GM13977 (cell line): Measurements from ENCODE around the gene RBFOX2.

Experiments used
- DNase-seq: peaks from one replicate; pipeline ENCODE4 v3.0.0; 2012; ENCODE audit warnings: low spot score
- in situ Hi-C: fragments of 300-500 bp; cut with MboI; formaldehyde crosslinking; loops from one replicate; pipeline ENCODE4 v1.12.0; 2022; ENCODE audit warnings: low sequenced_read_pairs, low pct_unique_long_range_greater_than_20kb, mixed read lengths, inconsistent platforms; ENCODE audit not compliant: unreplicated experiment
- TF ChIP-seq, protein P1 (sequence below): IDR thresholded peaks from 2 replicates; pipeline ENCODE4 v1.5.1; 2012; ENCODE audit warnings: mild to moderate bottlenecking, control low read depth; ENCODE audit not compliant: insufficient read depth; ENCODE audit errors: extremely low read depth, missing control alignments

The RBFOX2 gene

DNA sequence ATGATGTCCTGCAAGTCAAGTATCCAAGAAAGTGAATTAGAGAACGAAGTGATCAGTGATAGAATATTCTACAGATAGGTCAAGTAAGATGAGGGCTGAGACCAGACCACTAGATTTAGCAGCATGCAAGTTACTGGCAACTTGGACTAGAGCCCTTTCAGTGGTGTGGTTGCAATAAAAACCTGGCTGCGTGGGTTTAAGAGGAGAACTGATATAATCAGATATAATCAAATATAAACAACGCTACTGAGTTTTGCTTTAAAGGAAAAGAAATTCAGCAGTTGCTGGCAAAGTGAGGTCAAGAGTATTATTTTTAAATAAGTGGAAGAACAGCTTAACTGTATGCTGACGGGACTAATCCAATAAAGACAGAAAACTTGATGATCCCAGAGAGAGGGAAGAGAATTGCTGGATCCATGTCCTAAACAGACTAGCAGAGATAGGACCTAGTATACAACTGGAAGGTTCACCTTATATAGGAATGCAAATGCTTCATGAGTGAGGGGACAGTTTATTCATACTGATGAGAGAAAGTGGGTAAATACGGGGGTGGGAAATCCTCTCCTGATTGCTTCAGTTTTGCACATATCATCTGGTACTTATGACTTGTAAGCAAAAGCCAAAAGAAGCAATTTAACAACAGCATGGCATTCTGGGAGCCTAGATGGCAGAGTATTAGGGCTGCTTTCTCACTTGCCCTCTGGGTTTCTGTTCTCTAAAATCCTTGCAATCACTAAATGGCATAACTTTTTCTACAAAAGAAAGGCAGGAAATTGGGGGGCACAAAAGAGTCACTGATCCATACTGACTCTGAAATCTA lies 146.2 kb downstream of the RBFOX2 start:
- in situ Hi-C loops, result no loop called here
- TF ChIP-seq, protein P1, sequence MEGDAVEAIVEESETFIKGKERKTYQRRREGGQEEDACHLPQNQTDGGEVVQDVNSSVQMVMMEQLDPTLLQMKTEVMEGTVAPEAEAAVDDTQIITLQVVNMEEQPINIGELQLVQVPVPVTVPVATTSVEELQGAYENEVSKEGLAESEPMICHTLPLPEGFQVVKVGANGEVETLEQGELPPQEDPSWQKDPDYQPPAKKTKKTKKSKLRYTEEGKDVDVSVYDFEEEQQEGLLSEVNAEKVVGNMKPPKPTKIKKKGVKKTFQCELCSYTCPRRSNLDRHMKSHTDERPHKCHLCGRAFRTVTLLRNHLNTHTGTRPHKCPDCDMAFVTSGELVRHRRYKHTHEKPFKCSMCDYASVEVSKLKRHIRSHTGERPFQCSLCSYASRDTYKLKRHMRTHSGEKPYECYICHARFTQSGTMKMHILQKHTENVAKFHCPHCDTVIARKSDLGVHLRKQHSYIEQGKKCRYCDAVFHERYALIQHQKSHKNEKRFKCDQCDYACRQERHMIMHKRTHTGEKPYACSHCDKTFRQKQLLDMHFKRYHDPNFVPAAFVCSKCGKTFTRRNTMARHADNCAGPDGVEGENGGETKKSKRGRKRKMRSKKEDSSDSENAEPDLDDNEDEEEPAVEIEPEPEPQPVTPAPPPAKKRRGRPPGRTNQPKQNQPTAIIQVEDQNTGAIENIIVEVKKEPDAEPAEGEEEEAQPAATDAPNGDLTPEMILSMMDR, result no peak
- DNase-seq, result no peak

DNA sequence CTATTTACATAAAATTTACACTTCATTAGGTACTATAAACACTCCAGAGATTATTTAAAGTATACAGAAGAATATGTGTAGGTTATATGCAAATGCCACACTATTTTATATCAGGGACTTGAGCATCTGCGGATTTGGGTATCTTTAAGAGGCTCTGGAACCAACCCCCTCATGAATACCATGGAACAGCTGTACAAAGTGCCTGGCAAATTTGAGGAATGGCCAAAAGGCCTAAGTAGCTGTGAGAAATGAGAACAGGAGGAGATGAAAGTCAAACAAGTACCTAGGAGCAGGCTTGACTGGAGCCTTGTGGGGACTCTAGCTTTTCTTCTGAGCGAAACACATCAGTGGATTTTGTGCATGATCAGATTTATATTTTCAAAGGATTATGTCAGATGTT lies 149.3 kb downstream of the RBFOX2 start:
- TF ChIP-seq, protein P1, result no peak
- in situ Hi-C loops, result no loop called here

DNA sequence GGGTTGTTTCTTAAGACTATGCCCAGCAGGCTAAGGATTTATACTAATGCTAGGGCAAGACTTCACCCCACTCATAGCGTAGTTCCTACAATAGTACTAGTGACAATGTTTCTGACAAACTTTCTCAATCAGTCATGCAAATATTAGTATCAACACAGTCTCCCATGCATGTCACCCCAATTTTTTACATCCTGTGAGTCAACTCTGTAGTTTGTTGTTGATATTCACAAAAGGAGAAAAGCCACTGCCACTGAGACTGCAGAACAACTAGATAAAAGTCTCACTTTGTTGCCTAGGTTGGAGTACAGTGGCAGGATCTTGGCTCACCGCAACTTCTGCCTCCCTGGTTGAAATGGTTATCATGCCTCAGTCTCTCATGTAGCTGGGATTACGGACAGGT lies 155.2 kb downstream of the RBFOX2 start:
- TF ChIP-seq, protein P1, result no peak
- in situ Hi-C loops, result no loop called here
- peak; percentile 17 for DNase-seq

More for the DNA sequence above, 149.3 kb downstream of the RBFOX2 start:
- DNase-seq, result no peak

DNA sequence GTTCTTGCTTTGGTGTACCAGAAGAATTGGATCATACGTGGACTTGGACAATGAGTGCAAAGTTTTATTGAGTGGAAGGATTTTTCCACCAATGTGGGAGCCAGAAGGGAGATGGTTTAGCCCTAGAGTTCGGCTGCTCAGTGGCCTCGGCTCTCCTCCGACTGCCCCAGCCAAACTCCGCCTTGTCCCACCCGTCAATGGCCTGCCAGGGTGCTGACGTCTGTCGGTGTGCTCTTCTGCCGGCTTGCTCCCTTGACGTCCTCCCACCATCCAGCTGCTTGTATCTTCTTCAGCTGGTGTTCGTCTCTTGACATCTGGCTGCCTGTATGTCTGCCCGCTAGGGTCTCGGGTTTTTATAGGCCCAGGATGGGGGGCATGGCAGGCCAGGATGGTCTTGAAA lies 156.2 kb downstream of the RBFOX2 start:
- no peak for DNase-seq
- TF ChIP-seq, protein P1, result no peak
- in situ Hi-C loops, result no loop called here

DNA sequence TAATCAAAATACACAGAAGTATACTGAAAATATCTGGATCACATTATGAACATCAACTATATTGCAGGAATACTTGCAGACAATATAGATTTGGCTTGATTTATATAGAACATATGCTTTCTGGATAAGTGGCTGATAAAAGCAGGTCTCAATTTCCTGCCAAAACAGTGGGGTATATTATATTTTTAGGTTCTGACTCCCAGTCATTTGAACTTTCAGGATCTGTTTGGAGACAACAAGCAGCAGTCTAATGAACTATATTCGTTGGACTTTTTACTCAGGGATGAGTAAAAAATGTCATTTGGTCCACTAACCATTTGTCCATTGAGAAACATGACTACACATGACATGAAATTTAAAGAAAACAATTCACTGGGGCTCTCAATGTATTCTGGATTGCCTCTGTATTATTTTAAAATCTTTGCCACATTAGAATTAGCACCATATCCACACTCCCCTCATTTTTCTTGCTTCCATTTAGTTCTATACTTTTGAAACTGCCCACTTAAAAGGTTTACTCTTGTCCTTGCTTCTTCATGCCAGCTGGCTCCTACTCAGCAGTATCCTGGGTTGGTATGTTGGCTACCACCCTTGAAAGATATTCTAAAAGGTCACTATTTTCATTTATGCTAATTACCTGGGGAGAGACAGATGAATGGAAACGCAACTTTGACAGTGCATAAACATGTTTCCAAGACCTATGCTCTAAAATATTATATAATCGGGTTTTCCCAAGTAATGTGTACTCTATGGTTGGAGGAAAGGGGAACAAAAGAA lies 157.9 kb downstream of the RBFOX2 start:
- DNase-seq, result no peak
- in situ Hi-C loops, result no loop called here
- TF ChIP-seq, protein P1, result no peak

DNA sequence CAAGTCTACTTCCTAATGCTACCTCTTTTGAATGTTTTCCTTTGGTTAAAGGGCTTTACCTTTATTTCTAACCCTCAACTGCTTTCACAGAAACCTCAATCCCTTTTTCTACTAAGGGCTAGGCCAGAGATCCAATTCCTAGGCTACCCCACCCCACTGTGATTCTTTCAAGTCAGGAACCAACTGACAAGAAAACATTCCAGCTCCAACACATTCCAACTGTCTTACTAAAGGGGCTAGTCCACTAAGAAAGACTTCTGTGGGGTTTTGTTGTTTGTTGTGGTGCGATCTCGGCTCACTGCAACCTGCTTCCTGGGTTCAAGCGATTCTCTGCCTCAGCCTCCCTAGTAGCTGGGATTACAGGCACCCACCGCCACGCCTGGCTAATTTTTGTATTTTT lies 159.7 kb downstream of the RBFOX2 start:
- in situ Hi-C loops, result no loop called here
- TF ChIP-seq, protein P1, result no peak
- no peak for DNase-seq
